ENCODE data around the gene ACBD5. TPM values are rescaled to one million over a fixed set of nuclear protein-coding genes. Genes with fewer than 3 reads are reported as not detected.

The ACBD5 gene
- total RNA-seq, 1 experiment from 2014 or later = 18.4 TPM

- in situ Hi-C loops (cut with HindIII; ENCODE audit: low pct_unique_long_range_greater_than_20kb, low sequenced_read_pairs) = no loop called here
- H3K36me3 ChIP-seq (ENCODE audit: control insufficient read depth, insufficient read depth, low read length) = peaks cover 13% of the 10 kb centered on the region; the same call in 1 of the 2 replicates
Observed at GRCh38 chr10:27203806-27204205, 36.8 kb downstream of the ACBD5 start.

GRCh38 chr10:27197980-27198620, 42.5 kb downstream of the ACBD5 start:
- DNase-seq (ENCODE audit: low read depth, low spot score) (no peak), ATAC-seq (no peak)
- no peaks in the 10 kb centered on the region for H3K9me3 ChIP-seq (ENCODE audit: control insufficient read depth, insufficient read depth, low read depth, low read length)
- no peak overlapping the region for H3K4me3 ChIP-seq (ENCODE audit: low read depth in 2 of 2, low read length in 2 of 2)
- in situ Hi-C loops (cut with HindIII; ENCODE audit: low pct_unique_long_range_greater_than_20kb, low sequenced_read_pairs) = no loop called here
- no peaks in the 10 kb centered on the region for H3K4me1 ChIP-seq (ENCODE audit: control insufficient read depth, insufficient read depth, low read length)
- H3K27ac ChIP-seq (ENCODE audit: low read length) = no peak overlapping the region
- ChIA-PET CTCF (no interaction called here), POLR2A (no interaction called here)
- TF ChIP-seq CTCF (IDR thresholded peaks at IDR 0.05) (no peak), TCF7L2 (IDR thresholded peaks at IDR 0.05; ENCODE audit: low read depth, low read length) (no peak), POLR2AphosphoS5 (IDR thresholded peaks at IDR 0.05; ENCODE audit: low read depth, low read length) (no peak), REST (IDR thresholded peaks at IDR 0.05; ENCODE audit: insufficient read depth in 1 of 2, low read depth in 2 of 2, low read length in 1 of 2) (no peak), SIN3A (IDR thresholded peaks at IDR 0.05; ENCODE audit: borderline replicate concordance, insufficient read depth, low read depth, low read length) (no peak)
- BruUV-seq (replicated peaks) = no TSS peak
- no peaks in the 10 kb centered on the region for H3K27me3 ChIP-seq (ENCODE audit: control insufficient read depth, insufficient read depth, low read length)
- intact Hi-C loops (cut with micrococcal nuclease; ENCODE audit: unreplicated experiment) = no loop called here
- peaks cover 5% of the 10 kb centered on the region; the same call in 1 of the 2 replicates for H3K36me3 ChIP-seq (ENCODE audit: control insufficient read depth, insufficient read depth, low read length)

More at GRCh38 chr10:27203806-27204205, 36.8 kb downstream of the ACBD5 start:
- Histone ChIP-seq H3K4me3 (ENCODE audit: low read depth in 2 of 2, low read length in 2 of 2) (no peak overlapping the region), H3K9me3 (ENCODE audit: control insufficient read depth, insufficient read depth, low read depth, low read length) (no peaks in the 10 kb centered on the region), H3K27ac (ENCODE audit: low read length) (no peak overlapping the region), H3K4me1 (ENCODE audit: control insufficient read depth, insufficient read depth, low read length) (no peaks in the 10 kb centered on the region), H3K27me3 (ENCODE audit: control insufficient read depth, insufficient read depth, low read length) (no peaks in the 10 kb centered on the region)
- CTCF ChIA-PET = no interaction called here
- ATAC-seq = no peak
- intact Hi-C loops (cut with micrococcal nuclease; ENCODE audit: unreplicated experiment) = no loop called here
- POLR2A ChIA-PET = no interaction called here
- TF ChIP-seq SIN3A (IDR thresholded peaks at IDR 0.05; ENCODE audit: borderline replicate concordance, insufficient read depth, low read depth, low read length) (no peak), TCF7L2 (IDR thresholded peaks at IDR 0.05; ENCODE audit: low read depth, low read length) (no peak), CTCF (IDR thresholded peaks at IDR 0.05) (no peak), REST (IDR thresholded peaks at IDR 0.05; ENCODE audit: insufficient read depth in 1 of 2, low read depth in 2 of 2, low read length in 1 of 2) (no peak), POLR2AphosphoS5 (IDR thresholded peaks at IDR 0.05; ENCODE audit: low read depth, low read length) (no peak)
- no peak for DNase-seq (ENCODE audit: low read depth, low spot score)
- no TSS peak for BruUV-seq (replicated peaks)
